Endodermal cell (in vitro differentiated cells): ENCODE data around the gene NNT. TPM values are rescaled to one million over a fixed set of nuclear protein-coding genes. Genes with fewer than 3 reads are reported as not detected.

Source experiments
- DNase-seq: peaks from one replicate; pipeline ENCODE4 v3.0.0-alpha.2; 2017
- H3K27ac ChIP-seq: 2 replicates; pipeline ENCODE4 v1.5.1; 2013; ENCODE audit warnings: mild to moderate bottlenecking, low read depth, low read length, moderate library complexity
- H3K27me3 ChIP-seq: 2 replicates; pipeline ENCODE4 v1.6.1; 2013; ENCODE audit warnings: mild to moderate bottlenecking, low read length, moderate library complexity; ENCODE audit not compliant: insufficient read depth, control insufficient read depth, poor library complexity, severe bottlenecking
- H3K36me3 ChIP-seq: 2 replicates; pipeline ENCODE4 v1.7.0; 2013; ENCODE audit warnings: mild to moderate bottlenecking, low read length, moderate library complexity; ENCODE audit not compliant: control insufficient read depth, insufficient read depth
- H3K4me1 ChIP-seq: one replicate; pipeline ENCODE4 v1.7.0; 2013; ENCODE audit warnings: low read length; ENCODE audit not compliant: control insufficient read depth, insufficient read depth
- H3K4me3 ChIP-seq: 2 replicates; pipeline ENCODE4 v1.5.1; 2013; ENCODE audit warnings: mild to moderate bottlenecking, low read length, moderate library complexity
- H3K9ac ChIP-seq: 2 replicates; pipeline ENCODE4 v1.6.1; 2013; ENCODE audit warnings: mild to moderate bottlenecking, low read length, moderate library complexity; ENCODE audit not compliant: poor library complexity, severe bottlenecking; ENCODE audit errors: extremely low read depth
- H3K9me3 ChIP-seq: 2 replicates; pipeline ENCODE4 v1.6.1; 2013; ENCODE audit warnings: mild to moderate bottlenecking, low read length, moderate library complexity; ENCODE audit not compliant: control insufficient read depth
- H3K27ac Mint-ChIP-seq: 2 replicates; pipeline ENCODE4 v1.8.0; 2020; ENCODE audit warnings: mixed read lengths
- H3K27me3 Mint-ChIP-seq: 2 replicates; pipeline ENCODE4 v1.8.0; 2021; ENCODE audit warnings: mild to moderate bottlenecking, mixed read lengths; ENCODE audit not compliant: insufficient read depth
- H3K36me3 Mint-ChIP-seq: 2 replicates; pipeline ENCODE4 v1.8.0; 2020; ENCODE audit warnings: low read depth, mixed read lengths
- H3K4me1 Mint-ChIP-seq: 2 replicates; pipeline ENCODE4 v1.8.0; 2020; ENCODE audit warnings: mixed read lengths
- H3K4me3 Mint-ChIP-seq: 2 replicates; pipeline ENCODE4 v1.8.0; 2020; ENCODE audit warnings: mild to moderate bottlenecking, moderate library complexity, mixed read lengths
- H3K9me3 Mint-ChIP-seq: 2 replicates; pipeline ENCODE4 v1.8.0; 2020; ENCODE audit warnings: mild to moderate bottlenecking, mixed read lengths
- CTCF ChIP-seq: fragments of 200-600 bp; sonication (generic); conservative IDR thresholded peaks from 2 replicates; pipeline ENCODE4 v1.5.0; 2021; ENCODE audit warnings: antibody characterized with exemption, mild to moderate bottlenecking
- WGBS, 2 experiments: methylation state at CpG; one replicate each; pipeline versions ENCODE4 v1.1.5 to v1.1.7; 2013; ENCODE audit warnings: missing lambda C conversion rate in 2 of 2, mixed read lengths in 1 of 2; ENCODE audit not compliant: insufficient coverage in 1 of 2, insufficient read length in 1 of 2; 5-methylcytosine and 5-hydroxymethylcytosine counted together
- total RNA-seq, 2 donors: library from RNA; stranded (reverse); fragmentation: NEBNext Ultra II Directional in 1 of 2; extraction: Animal tissue kit (Norgen Biotek cat#: 25700) in 1 of 2; gene quantifications; 2 replicates in 1 of 2; 3 replicates in 1 of 2; pipeline ENCODE4 v1.2.1, GENCODE V29; 2021

NNT gene
- total RNA-seq, 2 donors from 2014 or later = 27.5 to 27.9 TPM

- Histone ChIP-seq H3K36me3 (no peaks in the 10 kb centered on the region), H3K9ac (no peak overlapping the region), H3K4me3 (no peak overlapping the region), H3K27me3 (no peaks in the 10 kb centered on the region), H3K27ac (no peak overlapping the region), H3K9me3 (no peaks in the 10 kb centered on the region), H3K4me1 (no peaks in the 10 kb centered on the region)
- 89% methylated on average over 3 of the region's 3 CpGs for WGBS, 2 experiments
- DNase-seq = no peak
- Mint-ChIP-seq H3K9me3 (no peaks in the 10 kb centered on the region), H3K4me1 (peaks cover 9% of the 10 kb centered on the region), H3K27me3 (no peaks in the 10 kb centered on the region), H3K4me3 (no peak overlapping the region), H3K36me3 (no peaks in the 10 kb centered on the region), H3K27ac (no peak overlapping the region)
- TF ChIP-seq CTCF = no peak
Observed at GRCh38 chr5:43563321-43563720, 39.7 kb upstream of the NNT start.

GRCh38 chr5:43564289-43564850 is 38.6 kb upstream of the NNT start:
- Histone ChIP-seq H3K36me3 (no peaks in the 10 kb centered on the region), H3K9ac (no peak overlapping the region), H3K9me3 (no peaks in the 10 kb centered on the region), H3K27me3 (no peaks in the 10 kb centered on the region), H3K27ac (no peak overlapping the region), H3K4me1 (no peaks in the 10 kb centered on the region), H3K4me3 (no peak overlapping the region)
- Mint-ChIP-seq H3K9me3 (no peaks in the 10 kb centered on the region), H3K4me3 (no peak overlapping the region), H3K4me1 (peaks cover 13% of the 10 kb centered on the region), H3K27ac (no peak overlapping the region), H3K27me3 (no peaks in the 10 kb centered on the region), H3K36me3 (no peaks in the 10 kb centered on the region)
- DNase-seq = peak; percentile 44
- TF ChIP-seq CTCF = no peak
- 66 to 80% methylated on average over 1 to 5 of the region's 5 CpGs for WGBS, 2 experiments

GRCh38 chr5:43565043-43565442 is 37.9 kb upstream of the NNT start:
- H3K4me1 ChIP-seq = no peaks in the 10 kb centered on the region
- H3K27me3 Mint-ChIP-seq = no peaks in the 10 kb centered on the region
- no peaks in the 10 kb centered on the region for H3K9me3 ChIP-seq
- H3K27me3 ChIP-seq = no peaks in the 10 kb centered on the region
- peaks cover 9% of the 10 kb centered on the region for H3K4me1 Mint-ChIP-seq
- H3K4me3 Mint-ChIP-seq = no peak overlapping the region
- H3K36me3 Mint-ChIP-seq = no peaks in the 10 kb centered on the region
- no peak overlapping the region for H3K27ac Mint-ChIP-seq
- TF ChIP-seq CTCF = peak; percentile 38
- H3K9ac ChIP-seq = no peak overlapping the region
- WGBS, 2 experiments = 87 to 89% methylated on average over 4 to 5 of the region's 5 CpGs
- DNase-seq = no peak
- H3K4me3 ChIP-seq = no peak overlapping the region
- no peak overlapping the region for H3K27ac ChIP-seq
- H3K9me3 Mint-ChIP-seq = no peaks in the 10 kb centered on the region
- H3K36me3 ChIP-seq = no peaks in the 10 kb centered on the region
